GM12891 (cell line): ENCODE data around the gene UMAD1.

Experiments
- POLR2A ChIP-seq: IDR thresholded peaks from 2 replicates; pipeline ENCODE4 v1.6.1; 2011; ENCODE audit warnings: low read depth, low read length, control low read depth
- POLR2AphosphoS5 ChIP-seq: IDR thresholded peaks from 2 replicates; pipeline ENCODE4 v1.6.1; 2011; ENCODE audit warnings: low read depth, low read length, control low read depth
- SPI1 ChIP-seq: IDR thresholded peaks from 2 replicates; pipeline ENCODE4 v1.6.1; 2011; ENCODE audit warnings: low read depth, low read length, control low read depth

DNA sequence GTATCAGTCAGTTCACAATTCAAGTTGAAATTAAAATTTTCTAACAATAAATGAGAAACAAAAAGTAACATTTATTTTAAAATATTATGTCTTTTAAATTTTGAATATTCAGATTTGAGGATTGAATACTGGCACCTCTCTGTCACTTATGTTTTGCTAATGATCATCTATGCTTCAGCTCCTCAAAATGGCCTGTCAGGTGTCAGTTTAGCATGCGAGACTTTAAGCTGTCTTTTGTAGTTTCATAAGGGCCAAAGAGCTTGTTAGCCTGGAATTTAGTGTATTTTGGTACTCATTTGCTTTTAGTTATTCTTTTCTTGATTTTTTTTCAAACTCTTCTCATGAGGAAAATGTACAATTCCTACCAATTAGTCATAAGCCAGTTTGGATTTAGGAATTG is 179.9 kb downstream of the UMAD1 start:
- no peak for TF ChIP-seq POLR2AphosphoS5
- no peak for TF ChIP-seq SPI1
- no peak for TF ChIP-seq POLR2A
